GM12873 (cell line): ENCODE measurements around the gene ITGB1BP1.

Source experiments
- CTCF ChIP-seq: IDR thresholded peaks from 2 replicates; pipeline ENCODE4 v1.5.1; 2012; ENCODE audit warnings: low read depth, mild to moderate bottlenecking, moderate library complexity, low read length, control low read depth; ENCODE audit not compliant: insufficient read depth; ENCODE audit errors: missing control alignments

The ITGB1BP1 gene, protein sequence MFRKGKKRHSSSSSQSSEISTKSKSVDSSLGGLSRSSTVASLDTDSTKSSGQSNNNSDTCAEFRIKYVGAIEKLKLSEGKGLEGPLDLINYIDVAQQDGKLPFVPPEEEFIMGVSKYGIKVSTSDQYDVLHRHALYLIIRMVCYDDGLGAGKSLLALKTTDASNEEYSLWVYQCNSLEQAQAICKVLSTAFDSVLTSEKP

DNA sequence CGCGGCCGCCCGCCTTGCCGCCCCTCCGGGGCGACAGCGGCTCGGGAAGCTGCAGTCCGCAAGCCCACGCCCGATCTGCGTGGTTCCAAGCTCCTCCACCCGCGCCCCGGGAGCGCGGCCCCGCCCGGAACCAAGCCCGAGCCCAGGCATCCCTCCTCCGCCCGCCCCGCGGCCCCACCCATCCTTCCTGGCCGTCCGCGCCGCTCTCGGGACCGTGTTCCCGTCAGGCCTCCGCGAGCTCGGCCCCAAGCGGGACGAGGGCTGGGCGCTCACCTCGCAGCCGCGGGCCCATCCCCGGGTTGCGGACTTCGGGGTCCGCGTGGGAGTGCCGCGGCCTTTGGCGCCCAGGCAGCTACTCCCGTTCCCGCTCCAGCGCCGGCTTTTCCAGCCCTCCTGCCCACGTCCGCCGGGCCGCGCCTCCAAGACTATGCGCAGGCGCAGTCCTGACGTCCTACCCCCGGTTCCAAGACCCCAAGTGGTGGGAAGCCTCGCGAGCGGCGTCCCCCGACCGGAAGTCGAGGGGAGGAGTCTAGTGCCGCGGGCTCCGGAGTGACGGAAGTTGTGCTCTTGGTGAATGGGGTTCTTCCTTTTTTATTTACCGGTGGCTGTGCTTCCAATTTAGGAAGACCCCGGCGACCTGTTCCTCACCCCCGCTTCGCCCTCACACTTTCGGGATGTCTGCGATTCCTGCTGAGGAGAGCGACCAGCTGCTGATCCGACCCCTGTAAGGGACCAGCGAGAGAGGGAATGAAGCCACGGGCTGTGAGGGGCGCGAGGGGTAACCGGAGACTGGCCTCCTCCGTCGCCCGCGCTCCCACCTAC lies at the start of gene ITGB1BP1, which contains the start of gene CPSF3:
TSS of gene ITGB1BP1 (minus strand) at position 429 of the 822 bp plus-strand sequence. CDS start 4,831 bp downstream, outside the sequence.
TSS of gene CPSF3 (plus strand) at position 555 of the 822 bp plus-strand sequence. CDS start at position 675, 120 bp downstream.
- no peak for TF ChIP-seq CTCF

DNA sequence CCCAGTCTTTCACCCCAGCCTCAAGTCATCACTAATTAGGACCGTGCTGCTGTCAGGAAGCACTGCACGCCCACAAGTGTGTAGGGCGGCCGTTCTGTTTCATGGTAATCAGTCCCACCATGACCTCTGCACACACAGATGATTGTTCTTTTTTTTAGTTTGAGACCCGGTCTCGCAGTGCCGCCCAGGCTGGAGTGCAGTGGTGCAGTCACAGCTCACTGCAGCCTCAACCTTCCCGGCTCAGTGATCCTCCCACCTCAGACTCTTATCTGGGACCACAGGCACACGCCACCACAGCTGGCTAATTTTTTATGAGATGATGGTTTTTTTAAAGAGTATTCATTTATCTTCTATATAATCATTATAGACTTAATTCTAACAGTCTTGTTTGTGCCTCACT lies 49.2 kb upstream of the ITGB1BP1 start:
- TF ChIP-seq CTCF: no peak

GRCh38 chr2:9471206-9471605 lies 47.9 kb upstream of the ITGB1BP1 start:
- no peak for TF ChIP-seq CTCF

- no peak for TF ChIP-seq CTCF
Observed at GRCh38 chr2:9467687-9468086, 44.4 kb upstream of the ITGB1BP1 start.

- TF ChIP-seq CTCF: no peak
Observed at GRCh38 chr2:9466147-9466683, 42.9 kb upstream of the ITGB1BP1 start.

GRCh38 chr2:9465170-9465569 lies 41.8 kb upstream of the ITGB1BP1 start:
- TF ChIP-seq CTCF: no peak

DNA sequence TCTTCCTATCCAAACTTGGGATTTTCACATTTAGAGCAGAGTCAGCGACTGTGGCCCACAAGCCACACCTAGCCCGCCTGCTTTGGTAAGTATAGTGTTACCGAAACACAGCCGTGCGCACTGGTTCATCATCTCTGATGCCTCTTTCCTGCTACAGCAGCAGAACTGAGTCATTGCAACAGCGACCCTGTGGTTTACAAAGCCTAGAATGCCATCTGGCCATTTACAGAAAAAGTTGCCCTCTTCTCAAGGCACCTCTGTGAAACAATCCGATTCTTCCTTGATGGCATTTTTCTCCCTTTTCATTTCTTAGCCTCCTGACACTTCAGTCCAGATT lies 40.3 kb upstream of the ITGB1BP1 start:
- no peak for TF ChIP-seq CTCF
